Tongue (tissue), 2 donors: Measurements from ENCODE around the gene LRP6. TPM values are rescaled to one million over a fixed set of nuclear protein-coding genes. Genes with fewer than 3 reads are reported as not detected.
"Not testable (repeated sequence)": the region's sequence is repeated elsewhere in the genome, so short reads cannot be mapped to it uniquely, and the experiment has no call there.

Experiments
- DNase-seq: peaks from one replicate; pipeline ENCODE4 v3.0.0-alpha.2; 2015
- total RNA-seq: library from RNA; depleted of rRNA; stranded (reverse); fragments of >200 nt; gene quantifications from one replicate; pipeline ENCODE4 v1.2.3, GENCODE V29; 2014

LRP6 gene
- total RNA-seq, 1 donor from 2014 or later: 77.6 TPM

- DNase-seq: no peak
These were observed 150.2 kb downstream of the LRP6 start for GRCh38 chr12:12116677-12117076.

DNA sequence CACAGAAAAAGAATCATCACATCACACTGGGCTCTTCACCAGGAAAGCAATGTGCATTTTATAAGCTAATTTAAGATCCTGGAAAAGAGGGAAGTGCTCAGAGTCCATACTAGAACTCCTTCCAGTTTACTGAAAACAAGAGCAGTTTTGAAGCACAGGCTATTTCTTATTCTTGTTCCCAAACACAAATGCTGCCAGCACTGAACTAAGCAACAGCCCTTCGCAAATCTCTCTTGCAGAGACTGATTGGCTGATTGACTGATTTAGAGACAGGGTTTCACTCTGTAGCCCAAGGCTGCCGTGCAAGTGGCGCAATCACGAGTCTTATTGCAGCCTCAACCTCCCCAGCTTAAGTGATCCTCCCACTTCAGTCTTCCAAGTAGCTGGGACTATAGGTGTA is 151.3 kb downstream of the LRP6 start:
- DNase-seq: no peak

- not testable (repeated sequence) for DNase-seq
These were observed 155.8 kb downstream of the LRP6 start for GRCh38 chr12:12110923-12111555.

GRCh38 chr12:12108441-12109058 is 158.3 kb downstream of the LRP6 start:
- DNase-seq: no peak

DNA sequence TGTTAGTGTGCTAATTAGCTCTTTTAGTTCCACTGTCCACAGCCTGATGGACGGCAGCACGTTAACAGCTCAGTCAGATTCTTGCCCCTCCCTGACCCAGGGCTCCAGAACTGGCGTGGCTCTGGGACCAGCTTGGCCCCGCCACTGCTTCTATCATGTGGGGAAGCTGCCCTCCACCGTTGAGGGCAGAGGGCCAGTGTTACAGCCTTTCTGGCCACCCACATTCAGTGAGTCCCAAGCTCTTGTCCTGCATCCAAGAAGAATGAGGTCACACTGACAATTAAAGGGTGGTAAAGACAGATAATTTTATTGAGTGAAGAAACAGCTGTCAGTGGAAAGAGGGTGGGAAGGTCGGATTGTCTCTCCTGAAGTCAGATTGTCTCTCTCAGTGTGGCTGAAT is 159.2 kb downstream of the LRP6 start:
- no peak for DNase-seq

- DNase-seq: no peak
These were observed 167.7 kb downstream of the LRP6 start for GRCh38 chr12:12099102-12099501.

DNA sequence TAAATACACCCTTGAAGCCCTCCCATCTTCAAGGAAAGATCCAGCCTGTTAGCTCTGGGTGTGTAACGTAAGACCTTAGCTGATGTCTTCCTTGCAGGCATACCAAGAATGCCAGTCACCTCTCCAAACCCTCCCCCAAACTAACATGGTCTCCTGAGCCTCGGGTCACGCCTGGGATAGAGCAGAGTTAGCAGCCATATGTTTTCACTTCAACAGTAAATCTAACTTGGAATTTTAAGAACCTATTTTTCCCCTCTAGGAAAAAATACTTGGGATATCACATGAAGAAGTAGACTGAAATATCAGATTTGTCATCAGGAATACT is 168.2 kb downstream of the LRP6 start:
- DNase-seq: no peak

GRCh38 chr12:12097891-12098690 is 168.8 kb downstream of the LRP6 start:
- DNase-seq: no peak

- DNase-seq: no peak
These were observed 171.8 kb downstream of the LRP6 start for GRCh38 chr12:12095021-12095420.

- no peak for DNase-seq
These were observed 172.4 kb downstream of the LRP6 start for GRCh38 chr12:12094481-12094880.

DNA sequence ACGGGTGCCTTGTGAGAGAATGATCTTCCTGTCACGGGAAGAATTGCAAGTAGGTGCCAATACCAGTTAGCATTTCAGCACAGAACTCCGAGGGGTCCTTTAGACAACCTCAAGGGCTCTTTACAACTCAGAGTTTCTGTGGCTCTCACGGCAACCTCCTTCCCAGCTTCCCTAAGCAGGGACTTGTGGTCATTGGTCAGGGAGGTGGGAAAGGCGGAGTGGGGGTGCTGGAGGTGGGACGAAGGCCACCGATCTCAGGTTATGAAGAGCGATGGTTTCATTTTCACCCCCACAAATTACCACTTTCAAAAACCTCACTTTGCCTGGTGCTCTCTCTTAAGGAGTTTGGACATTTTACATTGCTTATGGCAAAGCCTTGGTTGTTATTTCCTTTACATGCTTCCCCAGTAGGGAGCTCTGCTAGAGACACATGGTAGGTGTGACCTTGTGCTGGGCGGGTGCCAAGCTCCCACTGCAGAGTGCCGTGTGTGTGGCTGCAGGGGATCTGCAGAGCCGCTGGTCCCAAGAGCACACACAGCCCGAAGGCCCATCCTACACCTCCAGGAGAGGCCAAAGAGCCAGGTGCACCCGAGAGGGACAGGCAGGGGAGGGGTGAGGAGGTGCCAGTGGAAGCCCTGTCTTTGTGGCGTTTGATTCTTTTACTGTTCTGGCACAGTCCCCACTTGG is 174.7 kb downstream of the LRP6 start:
- DNase-seq: no peak

DNA sequence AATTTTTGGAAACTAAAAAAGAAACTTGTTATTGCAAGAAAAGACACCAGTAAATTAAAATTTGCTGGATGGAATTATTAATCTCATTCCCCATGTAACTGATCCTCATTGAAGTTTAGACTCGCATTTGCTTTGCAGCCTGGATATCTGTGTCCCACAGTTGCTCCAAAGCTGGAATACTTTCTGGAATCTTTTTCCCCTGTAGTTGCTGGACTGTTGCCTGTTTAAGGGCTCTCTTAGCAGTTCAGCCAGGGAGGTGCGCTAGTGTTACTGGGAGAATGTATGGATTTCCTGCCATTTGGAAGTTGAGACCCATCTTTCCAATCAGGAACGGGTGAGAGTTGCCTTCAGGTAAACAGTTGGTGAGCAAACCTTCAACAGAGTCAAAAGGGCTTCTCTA is 175.8 kb downstream of the LRP6 start:
- no peak for DNase-seq

DNA sequence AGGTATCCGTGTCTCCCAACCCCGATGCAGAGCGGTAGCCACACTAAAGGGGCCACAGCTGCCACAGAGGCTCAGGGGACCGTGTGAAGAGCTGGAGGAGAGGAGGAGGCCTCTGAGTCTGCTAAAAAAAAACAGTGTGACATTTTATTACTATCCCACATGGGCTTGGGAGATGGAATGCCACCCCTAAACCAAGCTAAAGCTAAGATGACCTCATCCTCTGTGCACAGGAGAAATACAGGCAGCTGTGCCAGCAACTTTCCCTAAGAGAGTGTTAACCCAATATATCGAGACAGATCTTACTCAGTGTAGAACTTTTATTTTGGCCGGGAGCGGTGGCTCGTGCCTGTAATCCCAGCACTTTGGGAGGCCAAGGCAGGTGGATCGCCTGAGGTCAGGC is 178.1 kb downstream of the LRP6 start:
- no peak for DNase-seq

DNA sequence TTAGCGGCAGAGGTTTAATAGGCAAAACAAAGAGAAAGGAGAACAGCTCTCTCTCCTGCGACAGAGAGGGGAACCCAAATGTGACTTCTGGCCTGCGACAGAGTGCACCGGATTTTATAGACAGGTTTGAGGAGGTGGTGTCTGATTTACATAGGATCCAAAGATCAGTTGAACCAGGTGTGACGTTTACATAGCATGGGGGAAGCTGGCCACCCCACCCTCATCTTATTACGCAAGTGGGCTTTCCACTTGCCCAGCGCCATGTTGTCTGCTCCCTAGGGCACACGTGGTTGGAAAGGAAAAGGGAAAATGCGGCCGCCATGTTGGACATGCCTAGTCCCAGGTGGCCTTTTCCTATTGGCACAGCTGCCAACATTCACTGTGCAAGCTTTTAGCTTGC is 178.7 kb downstream of the LRP6 start:
- DNase-seq: no peak

GRCh38 chr12:12087693-12088034 is 179.2 kb downstream of the LRP6 start:
- DNase-seq: no peak

- no peak for DNase-seq
These were observed 179.7 kb downstream of the LRP6 start for GRCh38 chr12:12086973-12087692.

DNA sequence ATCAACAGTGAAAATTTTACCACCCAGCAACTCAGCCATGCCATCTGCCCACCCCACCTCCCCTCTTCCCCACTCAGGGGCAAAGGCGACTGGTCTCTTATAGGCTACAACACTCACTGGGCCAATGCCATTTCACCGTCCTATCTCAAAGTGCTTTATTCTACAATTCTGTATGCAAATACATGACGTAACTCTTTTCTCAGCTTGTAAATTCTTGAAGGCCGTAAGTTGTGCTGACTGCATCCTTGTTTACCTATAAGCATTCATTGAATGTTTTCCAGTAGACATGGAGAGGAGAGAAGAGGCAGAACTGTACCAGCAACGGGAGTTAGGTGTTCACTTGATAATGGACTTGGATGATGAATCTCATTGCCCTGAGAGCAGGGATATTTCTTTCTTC is 180.5 kb downstream of the LRP6 start:
- DNase-seq: no peak

DNA sequence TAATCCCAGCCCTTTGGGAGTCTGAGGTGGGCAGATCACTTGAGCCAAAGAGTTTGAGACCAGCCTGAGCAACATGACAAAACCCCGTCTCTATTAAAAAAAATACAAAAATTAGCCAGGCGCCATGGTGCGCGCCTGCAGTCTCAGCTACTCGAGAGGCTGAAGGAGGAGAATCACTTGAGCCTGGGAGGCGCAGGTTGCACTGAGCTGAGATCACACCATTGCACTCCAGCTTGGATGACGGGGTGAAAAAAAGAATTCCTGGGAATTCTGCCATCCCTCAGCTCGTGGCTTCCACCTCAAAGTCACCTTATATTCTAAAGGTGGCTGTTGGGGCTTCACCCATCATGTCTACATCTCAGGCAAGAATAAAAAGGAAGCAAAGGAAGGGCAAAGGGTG is 183.2 kb downstream of the LRP6 start:
- no peak for DNase-seq

- no peak for DNase-seq
These were observed 184.9 kb downstream of the LRP6 start for GRCh38 chr12:12081836-12082497.

- no peak for DNase-seq
These were observed 187.6 kb downstream of the LRP6 start for GRCh38 chr12:12079291-12079690.

- no peak for DNase-seq
These were observed 194.6 kb downstream of the LRP6 start for GRCh38 chr12:12072064-12072760.
